ENCODE measurements around the gene KRTAP10-1.

Gene KRTAP10-1

GRCh38 chr21:44515359-44516165 lies 24.4 kb downstream of the KRTAP10-1 start:
- DNase-seq (ENCODE audit: low spot score): no peak

GRCh38 chr21:44514746-44515358 lies 25.1 kb downstream of the KRTAP10-1 start:
- no peak for DNase-seq (ENCODE audit: low spot score)

- no peak for DNase-seq (ENCODE audit: low spot score)
These were observed 25.8 kb downstream of the KRTAP10-1 start for GRCh38 chr21:44514218-44514520.

- no peak for DNase-seq (ENCODE audit: low spot score)
These were observed 26.4 kb downstream of the KRTAP10-1 start for GRCh38 chr21:44513389-44514217.

- DNase-seq (ENCODE audit: low spot score): no peak
These were observed 27.3 kb downstream of the KRTAP10-1 start for GRCh38 chr21:44512496-44513388.

- DNase-seq (ENCODE audit: low spot score): no peak
These were observed 28.1 kb downstream of the KRTAP10-1 start for GRCh38 chr21:44511938-44512275.

- DNase-seq (ENCODE audit: low spot score): peak; percentile 17
These were observed 28.6 kb downstream of the KRTAP10-1 start for GRCh38 chr21:44511219-44511937.

GRCh38 chr21:44510508-44511218 lies 29.3 kb downstream of the KRTAP10-1 start:
- peak; percentile 14 for DNase-seq (ENCODE audit: low spot score)

GRCh38 chr21:44510109-44510507 lies 29.9 kb downstream of the KRTAP10-1 start:
- DNase-seq (ENCODE audit: low spot score): no peak

- DNase-seq (ENCODE audit: low spot score): peak; percentile 28
These were observed 30.5 kb downstream of the KRTAP10-1 start for GRCh38 chr21:44509539-44509938.

- DNase-seq (ENCODE audit: low spot score): no peak
These were observed 31.1 kb downstream of the KRTAP10-1 start for GRCh38 chr21:44508711-44509445.

- DNase-seq (ENCODE audit: low spot score): no peak
These were observed 31.6 kb downstream of the KRTAP10-1 start for GRCh38 chr21:44508426-44508710.

GRCh38 chr21:44507673-44508425 lies 32.1 kb downstream of the KRTAP10-1 start:
- DNase-seq (ENCODE audit: low spot score): no peak

- DNase-seq (ENCODE audit: low spot score): no peak
These were observed 33.4 kb downstream of the KRTAP10-1 start for GRCh38 chr21:44506279-44507255.

GRCh38 chr21:44505673-44506278 lies 34.2 kb downstream of the KRTAP10-1 start:
- no peak for DNase-seq (ENCODE audit: low spot score)

GRCh38 chr21:44503901-44504399 lies 36.0 kb downstream of the KRTAP10-1 start:
- no peak for DNase-seq (ENCODE audit: low spot score)

Data from Ammon's horn (tissue), 1 donor.